Mucosa of gallbladder (tissue), 1 donor: Measurements from ENCODE around the gene GPSM3. TPM values are rescaled to one million over a fixed set of nuclear protein-coding genes. Genes with fewer than 3 reads are reported as not detected.
"Not testable (repeated sequence)": the region's sequence is repeated elsewhere in the genome, so short reads cannot be mapped to it uniquely, and the experiment has no call there.

Experiments
- DNase-seq: peaks from one replicate; pipeline ENCODE4 v3.0.0-alpha.2; 2020; ENCODE audit warnings: low spot score
- total RNA-seq: library from RNA; stranded (reverse); gene quantifications from one replicate; pipeline ENCODE4 v1.2.1, GENCODE V29; 2021
- donor health status: DM: no; HTN: no; CAD: no.

GPSM3 gene, protein sequence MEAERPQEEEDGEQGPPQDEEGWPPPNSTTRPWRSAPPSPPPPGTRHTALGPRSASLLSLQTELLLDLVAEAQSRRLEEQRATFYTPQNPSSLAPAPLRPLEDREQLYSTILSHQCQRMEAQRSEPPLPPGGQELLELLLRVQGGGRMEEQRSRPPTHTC
- 19.6 TPM for total RNA-seq

DNA sequence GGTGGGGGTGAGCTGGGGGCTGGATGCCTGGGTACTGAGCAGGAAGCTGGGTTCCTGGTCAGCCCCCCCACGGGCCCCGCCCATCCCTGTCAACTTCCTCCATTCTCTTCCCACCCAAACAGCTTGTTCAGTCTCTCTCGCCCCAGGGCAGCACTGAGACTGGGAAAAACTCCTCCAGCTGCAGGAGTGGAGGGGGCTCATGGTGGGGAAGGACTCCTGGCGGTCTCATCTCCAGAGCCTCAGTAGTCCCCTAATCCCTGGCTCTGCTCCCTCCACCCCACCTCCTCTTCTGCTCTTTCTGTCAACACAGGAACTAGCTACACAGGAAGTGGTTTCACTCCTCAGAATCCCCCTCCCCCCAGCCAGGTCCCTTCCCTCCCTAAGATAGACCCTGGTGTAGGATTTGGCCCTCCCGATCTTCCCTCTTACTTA is at the start of gene GPSM3:
GPSM3 (minus strand) TSS at position 36 of the 432 bp plus-strand sequence. CDS start 130 bp downstream, outside the sequence.
- DNase-seq = no peak

DNA sequence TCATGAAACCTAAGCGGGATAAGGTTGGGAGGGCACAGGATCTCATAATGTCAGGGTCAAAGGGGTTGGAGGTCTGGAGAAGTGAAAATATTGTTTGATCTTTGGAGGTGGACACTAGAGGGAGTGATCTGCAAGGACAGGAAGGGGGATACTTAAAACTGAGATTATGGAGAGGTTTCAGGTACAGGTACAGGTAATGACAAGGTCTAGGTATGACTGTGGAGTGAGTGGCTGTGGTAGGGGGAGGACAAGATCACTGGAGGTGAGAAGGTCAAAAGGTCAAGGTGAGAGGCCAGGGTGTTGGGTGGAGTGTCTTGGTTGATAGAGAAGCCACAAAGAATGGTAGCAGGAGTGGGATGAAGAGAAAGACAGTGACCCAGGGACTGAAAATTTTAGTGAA is 48.2 kb upstream of the GPSM3 start:
- no peak for DNase-seq

DNA sequence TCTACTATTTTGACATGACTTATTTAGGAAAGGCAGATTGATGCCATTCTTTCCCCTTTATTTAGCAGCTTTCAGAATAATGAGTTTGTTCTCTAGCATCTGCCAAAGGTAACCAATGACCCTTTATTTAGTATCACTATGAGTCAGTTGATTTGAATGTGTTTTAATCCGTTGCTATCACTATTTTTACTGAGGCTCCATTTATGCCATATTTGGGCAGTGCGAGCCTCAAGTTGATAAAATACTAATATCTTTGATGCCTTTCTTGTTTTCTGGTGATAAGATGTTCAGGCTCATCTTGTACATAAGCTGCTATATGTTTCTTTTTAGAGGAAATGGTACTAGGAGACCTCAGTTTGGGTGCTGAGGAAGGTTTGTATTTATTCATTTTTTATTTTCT is 47.0 kb upstream of the GPSM3 start:
- DNase-seq = no peak

DNA sequence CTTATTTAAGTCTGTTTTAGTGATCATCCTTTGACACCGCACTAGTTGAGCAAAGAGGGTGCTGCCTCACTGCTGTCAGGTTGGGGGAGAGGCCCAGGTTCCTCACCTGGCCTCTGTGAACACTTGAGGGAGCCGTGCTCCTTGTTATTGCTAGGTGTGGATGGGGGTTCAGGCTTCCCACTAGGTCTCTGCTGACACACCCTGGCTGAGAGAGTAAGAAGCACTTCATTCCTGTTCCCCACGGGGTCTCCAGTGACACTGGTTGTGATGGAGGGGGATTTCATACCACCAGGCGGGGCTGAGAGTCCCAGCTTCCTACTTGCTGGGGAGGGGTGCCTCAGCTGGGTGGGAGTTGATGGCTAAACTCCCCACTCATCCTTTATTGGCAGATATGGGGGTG is 42.5 kb upstream of the GPSM3 start:
- no peak for DNase-seq

DNA sequence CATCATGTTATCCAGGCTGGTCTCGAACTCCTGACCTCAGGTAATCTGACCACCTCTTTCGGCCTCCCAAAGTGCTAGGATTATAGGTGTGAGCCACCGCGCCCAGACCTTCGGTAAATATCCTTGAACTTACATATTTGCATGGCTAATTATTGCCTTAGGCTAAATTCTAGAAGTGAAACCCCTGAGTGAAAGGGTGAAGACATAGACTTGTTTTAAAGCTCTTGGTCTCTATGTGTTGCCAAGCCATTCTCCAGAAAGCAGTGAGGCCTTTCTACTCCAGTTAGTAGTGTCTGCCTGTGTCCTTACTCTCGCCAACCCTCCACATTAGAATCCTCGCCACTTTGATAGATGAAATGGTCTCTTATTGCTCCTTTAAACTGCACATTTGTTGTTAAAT is 34.0 kb upstream of the GPSM3 start:
- no peak for DNase-seq

DNA sequence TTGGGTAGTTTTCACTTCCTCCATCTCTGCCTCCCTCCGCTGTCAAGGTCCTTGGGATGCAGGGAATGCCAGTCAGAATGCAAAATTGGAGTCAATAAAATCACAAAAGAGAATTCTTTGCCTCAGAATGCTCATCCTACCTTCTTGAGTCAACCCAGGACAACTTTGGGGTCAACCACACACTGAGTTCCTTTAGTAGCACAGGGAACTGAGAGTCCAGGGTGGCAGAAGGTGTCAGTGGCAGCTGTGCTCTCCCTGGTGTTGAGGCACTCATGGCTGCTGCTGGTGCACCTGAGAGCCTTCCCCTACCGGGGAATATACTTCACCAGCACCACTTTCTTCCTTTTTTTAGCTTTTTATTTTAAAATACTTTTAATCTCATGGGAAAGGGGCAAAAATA is 32.3 kb upstream of the GPSM3 start:
- no peak for DNase-seq

DNA sequence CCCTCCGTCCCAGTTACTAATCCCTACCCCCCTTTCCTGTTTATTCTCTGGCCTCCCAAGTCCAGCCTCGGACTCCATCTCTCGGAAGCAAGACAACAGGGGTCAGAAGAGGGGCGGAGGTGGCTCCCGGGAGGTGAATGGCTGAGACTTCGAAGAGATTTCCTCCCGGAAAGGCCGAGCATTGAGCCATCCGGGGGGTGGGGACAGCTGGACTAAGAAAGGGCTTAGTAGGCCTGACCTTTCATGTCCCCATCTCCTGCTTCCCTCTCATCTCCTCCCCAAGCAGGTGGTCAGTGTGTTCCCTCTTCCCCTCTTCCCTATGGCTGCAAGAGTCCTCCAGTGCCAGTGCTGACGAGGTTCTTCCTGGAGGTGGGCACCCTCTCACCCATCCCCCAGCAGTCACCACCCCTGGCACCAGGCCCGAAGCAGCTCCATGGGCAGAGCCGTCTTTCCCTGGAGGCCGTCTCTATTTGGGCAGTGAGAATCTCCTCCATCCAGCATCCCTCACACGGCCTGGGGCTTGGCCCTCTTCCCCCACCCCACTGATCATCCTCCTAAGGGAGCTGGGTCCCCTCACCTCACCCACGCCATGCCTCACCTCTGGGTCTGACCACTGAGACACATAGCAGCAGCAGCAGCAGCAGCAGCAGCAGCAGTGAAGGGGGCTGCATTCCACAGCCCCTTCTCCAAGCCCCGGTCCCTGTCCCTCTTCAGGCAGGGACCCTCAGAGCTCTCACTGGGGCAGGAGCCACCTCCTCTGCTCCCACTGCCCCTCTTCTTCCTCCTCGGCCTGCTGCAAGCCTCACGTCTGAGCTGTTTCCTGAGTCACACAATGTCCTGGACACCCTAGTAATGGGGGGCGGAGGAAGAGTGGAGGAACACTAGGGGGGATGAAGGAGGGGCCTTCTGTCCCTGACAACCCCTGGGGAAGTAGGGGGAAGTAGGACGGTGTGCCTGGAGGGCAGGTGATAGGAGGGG is 31.1 kb upstream of the GPSM3 start, which contains the start of gene NOTCH4:
NOTCH4 (minus strand) TSS at position 810 of the 978 bp plus-strand sequence; CDS start at position 671, 139 bp downstream.
- no peak for DNase-seq

DNA sequence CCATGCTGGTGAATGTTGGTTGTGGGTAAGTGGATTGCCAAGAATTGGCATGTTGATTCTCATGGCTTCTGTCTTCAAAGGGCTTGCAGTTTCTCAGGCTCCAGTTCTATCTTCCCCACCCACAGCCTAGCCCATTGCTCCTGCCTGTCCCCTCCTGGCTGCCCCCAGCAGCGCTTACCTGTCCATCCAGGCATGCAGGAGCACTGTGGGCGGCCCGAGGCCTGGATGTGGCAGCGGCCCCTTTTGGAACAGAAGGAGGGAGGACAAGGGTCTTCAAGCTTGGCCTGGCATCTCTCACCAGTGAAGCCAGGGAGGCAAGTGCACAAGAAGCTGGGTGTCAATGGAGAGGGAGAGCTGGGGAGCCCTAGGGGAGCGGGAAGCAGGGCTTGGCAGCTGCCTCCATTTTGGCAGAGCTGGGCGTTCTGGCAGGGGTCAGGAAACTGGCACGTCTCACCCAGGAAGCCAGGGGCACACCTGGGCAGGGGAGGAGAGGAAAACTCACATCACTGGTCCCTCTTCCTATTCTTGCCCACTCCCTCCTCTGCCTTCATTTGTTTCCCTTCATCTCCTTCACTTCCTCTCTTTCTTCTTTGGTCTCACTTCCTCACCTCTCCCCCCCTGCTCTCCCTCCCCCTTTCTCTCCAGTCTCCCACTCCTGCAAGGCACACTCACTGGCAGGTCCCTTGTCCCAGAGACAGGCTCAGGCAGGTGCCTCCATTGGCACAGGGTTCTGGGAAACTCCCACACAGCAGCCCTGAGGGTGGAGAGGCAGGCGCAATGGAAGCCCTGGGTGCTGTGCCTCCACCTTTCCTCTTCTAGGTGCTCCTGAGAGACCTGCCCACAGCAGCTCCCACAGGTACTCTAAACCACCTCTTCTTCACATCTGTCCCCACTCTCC is 30.1 kb upstream of the GPSM3 start:
- no peak for DNase-seq

DNA sequence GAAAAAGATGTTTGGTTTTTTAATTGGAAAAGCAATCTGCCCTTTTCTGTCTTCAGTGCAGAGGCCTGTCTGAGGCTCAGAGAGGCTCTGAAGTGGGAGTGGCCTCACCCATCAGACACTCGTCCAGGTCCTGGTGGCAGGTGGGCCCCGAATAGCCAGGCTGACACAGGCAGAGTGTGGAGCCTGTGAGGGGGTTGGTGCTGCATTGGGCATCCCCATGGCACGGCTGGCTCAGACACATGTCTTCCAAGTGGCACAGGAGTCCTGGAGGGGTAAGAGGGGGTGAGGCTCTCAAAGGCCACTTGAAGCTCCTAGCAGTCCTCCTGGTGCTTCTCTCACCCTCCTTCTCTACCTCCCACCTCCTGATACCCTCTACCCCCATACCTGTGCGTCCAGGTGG is 27.6 kb upstream of the GPSM3 start:
- DNase-seq = no peak

DNA sequence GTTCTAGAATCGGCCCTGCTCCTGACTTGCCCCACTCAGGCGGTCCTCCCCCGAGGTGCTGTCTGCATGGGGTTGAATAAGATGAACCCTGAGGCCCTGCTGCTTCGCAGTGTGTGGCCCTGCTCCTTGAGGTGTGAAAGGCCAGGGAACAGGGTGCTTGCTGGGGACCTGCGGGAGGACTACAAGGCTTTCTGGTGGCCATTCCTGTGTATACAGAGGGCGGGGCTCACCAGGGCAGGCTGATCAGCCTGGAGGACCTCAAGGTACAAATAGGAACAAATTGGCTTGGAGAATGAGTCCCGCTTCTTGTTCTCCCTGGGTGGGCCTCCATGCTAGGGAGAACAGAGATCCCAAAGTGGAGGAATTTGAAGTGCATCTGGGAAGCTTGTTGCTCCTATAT is 25.7 kb upstream of the GPSM3 start:
- DNase-seq = no peak

DNA sequence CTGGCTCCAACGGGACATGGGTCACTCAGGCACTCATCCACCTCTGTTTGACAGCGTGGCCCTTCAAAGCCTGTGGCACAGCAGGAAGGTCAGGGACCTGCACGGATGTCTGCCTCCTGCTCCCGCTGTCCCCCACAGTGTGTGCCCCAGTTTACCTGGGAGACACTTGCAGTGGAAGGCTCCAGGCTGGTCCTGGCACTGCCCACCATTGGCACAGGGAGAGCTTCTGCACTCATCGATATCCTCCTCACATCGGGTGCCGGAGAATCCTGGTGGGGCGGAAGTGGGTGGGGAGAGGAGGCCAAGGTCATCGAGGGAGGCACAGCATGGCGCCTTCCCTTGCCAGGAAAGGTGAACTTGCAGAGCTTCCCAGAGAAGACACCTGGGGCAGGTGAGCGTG is 24.6 kb upstream of the GPSM3 start:
- DNase-seq = no peak

DNA sequence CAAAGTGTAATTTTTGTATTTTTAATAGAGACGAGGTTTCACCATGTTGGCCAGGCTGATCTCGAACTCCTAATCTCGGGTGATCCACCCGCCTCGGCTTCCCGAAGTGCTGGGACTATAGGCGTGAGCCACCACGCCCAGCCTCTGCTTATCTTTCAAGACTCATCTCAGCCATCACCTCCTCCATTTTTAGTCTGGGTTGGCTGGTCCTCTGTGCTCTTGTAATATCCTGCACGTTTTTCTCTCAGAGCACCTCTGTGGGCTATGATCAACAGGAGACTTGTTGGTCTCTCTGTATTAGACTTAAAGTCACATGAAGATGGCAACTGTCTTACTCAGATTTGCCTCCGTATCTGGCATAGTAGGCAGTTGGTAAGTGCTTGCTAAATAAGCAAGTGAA is 23.8 kb upstream of the GPSM3 start:
- no peak for DNase-seq

DNA sequence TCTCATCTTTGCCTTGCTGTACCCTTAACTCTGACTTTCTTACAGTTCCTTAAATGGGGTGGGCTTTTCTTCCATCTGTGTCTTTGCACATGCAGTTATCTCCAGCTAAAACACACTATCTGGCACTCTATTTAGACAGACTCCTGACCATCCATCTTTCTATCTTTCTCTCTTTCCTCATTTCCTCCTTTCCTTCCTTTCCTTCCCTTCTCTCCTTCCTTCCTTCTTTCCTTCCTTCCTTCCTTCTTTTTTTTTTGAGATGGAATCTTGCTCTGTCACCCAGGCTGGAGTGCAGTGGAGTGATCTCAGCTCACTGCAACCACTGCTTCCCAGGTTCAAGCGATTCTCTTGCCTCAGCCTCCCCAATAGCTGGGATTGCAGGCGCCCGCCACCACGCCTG is 23.2 kb upstream of the GPSM3 start:
- DNase-seq = no peak

DNA sequence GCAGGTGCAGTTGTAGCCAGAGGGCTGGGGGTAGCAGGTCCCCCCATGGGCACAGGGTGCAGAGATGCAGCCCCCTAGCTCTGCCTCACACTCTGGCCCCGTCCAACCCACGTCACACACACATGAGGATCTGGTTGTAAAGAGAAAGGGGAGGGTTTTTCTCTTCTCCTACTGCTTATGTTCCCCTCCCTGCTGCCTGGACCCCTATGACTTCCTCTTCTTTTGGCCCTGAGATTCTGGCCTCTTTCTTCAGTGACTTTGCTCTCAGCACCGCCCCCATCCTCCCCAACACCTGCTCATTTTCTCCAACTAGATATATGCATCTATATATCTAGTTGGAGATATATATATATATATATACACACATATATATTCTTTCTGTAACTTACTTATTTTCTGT is 21.7 kb upstream of the GPSM3 start:
- no peak for DNase-seq

DNA sequence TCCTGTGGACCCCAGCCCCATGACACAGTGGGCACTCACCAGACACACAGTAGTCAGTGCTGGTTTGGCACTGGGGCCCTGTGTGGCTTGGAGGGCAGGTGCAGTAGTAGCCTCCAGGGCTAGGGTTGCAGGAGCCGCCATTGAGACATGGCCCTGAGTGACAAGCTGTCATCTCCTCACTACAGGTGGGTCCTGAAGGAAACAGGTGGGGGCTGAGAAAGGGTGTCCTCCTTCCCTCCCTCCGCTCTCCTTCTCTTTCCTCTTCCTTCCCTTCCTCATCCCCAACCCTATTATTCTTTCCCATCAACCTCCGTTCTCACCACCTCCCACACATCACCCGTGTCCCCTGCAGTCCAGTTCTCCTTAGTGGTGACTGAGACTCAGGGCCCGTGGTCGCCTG is 21.2 kb upstream of the GPSM3 start:
- no peak for DNase-seq

DNA sequence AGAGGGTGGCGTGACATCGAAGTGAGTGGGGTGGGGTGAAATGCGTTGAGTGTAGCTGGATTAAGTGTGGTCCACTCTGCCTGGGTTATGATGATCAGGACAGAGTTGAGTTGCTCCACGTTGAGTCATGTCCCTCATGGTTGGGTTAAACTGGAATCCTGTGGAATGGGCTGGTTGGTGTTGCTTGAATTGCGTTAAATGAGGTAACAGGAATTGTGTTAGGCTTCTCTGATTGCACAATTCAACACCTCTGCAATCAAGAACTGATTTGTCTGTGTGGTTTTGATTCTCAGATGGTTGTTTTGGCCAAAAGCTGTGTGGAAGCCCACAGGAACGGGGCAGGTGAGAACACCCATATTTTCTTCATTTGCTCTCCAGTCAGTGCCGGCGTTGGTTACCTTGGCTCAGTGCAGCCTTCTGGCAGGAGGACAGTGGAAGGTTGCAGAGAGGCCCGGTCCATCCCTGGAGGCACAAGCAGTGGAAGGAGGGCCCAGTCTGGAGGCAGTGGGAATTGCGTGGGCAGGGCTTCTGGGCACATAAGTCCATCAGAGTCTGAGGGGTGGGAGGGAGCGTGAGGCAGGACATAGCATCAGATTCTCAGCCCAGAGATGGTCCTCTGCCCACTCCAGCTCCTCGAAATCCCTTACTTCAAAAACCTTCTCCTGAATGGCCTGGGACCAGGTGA is 19.8 kb upstream of the GPSM3 start:
- DNase-seq = no peak

DNA sequence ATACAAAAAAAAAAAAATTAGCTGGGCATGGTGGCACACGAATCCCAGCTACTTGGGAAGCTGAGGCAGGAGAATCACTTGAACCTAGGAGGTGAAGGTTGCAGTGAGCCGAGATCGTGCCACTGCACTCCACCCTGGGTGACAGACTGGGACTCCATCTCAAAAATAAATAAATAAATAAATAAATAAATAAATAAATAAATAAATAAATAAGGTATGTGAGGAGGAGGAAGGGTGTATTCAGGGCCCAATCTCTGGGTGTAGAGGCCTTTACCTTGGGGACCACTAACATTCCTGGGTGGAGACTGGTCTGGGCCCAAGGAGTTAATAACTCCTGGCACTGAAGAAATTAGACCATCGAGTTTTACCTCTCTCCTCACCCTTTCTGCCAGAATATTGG is 19.0 kb upstream of the GPSM3 start:
- DNase-seq = not testable (repeated sequence)

DNA sequence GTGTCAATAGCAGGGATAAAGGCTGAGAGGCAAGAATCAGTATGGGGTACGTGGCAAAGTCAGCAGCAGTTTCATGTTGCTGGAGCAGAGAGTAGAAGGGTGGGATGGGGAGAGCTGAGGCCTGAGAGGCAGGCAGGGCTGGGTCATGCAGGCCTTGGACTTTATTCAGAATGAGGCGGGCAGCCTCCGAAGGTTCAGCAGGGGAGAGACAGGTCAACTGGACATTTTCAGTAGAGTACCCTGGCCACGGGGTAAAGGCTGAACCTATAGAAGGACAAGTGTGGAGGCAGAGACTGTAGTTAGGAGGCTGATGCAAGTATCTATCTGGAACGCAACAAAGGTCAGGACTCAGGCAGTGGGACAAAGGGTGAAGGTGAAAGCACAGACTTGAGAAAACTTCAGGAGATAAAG is 17.8 kb upstream of the GPSM3 start:
- DNase-seq = no peak

DNA sequence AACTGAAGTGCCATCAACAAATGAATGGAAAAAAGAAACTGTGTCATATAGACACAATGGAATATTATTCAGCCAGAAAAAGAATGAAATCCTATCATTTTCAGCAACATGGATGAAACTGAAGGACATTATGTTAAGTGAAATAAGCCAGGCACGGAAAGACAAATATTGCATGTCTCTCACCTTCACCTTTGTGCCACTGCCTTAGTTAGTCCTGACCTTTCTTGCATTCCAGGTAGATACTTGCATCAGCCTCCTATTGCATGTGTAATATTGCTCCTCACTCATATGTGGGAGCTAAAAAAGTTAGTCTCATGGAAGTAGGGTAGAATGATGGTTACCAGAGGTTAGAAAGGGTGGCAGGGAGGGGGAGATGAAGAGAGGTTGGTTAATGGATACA is 16.6 kb upstream of the GPSM3 start:
- no peak for DNase-seq

DNA sequence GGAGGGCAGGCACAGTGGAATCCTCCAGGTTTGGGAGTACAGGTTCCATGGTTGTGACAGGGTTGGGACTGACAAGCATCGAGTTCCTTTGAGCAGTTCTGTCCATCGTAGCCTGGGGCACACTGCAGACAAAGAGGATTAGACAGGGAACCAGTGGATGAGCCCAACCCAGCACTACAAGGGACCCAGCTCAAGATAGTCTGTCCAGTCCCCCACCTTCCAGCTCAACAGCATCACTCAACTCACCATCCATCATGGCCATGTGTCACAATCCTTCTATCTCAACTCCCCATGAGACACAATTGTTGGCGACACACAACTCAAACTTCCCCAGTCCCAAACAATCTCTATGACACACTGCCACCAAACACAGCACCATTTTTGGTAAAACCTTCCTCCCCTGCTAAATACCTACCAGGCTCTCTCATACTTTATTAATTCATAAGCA is 11.8 kb upstream of the GPSM3 start:
- DNase-seq = no peak
